ENCODE data around the gene FKBP1A.
"Not testable (repeated sequence)": the region's sequence is repeated elsewhere in the genome, so short reads cannot be mapped to it uniquely, and the experiment has no call there.

FKBP1A gene

GRCh38 chr20:1363522-1363921, 29.3 kb downstream of the FKBP1A start:
- no peak for DNase-seq (ENCODE audit: low read depth)

GRCh38 chr20:1362484-1362883, 30.4 kb downstream of the FKBP1A start:
- no peak for DNase-seq (ENCODE audit: low read depth)

GRCh38 chr20:1360094-1360846, 32.6 kb downstream of the FKBP1A start:
- no peak for DNase-seq (ENCODE audit: low read depth)

GRCh38 chr20:1357921-1358671, 34.8 kb downstream of the FKBP1A start:
- no peak for DNase-seq (ENCODE audit: low read depth)

- DNase-seq (ENCODE audit: low read depth), result no peak
These were observed 38.9 kb downstream of the FKBP1A start for GRCh38 chr20:1353956-1354355.

GRCh38 chr20:1346315-1346969, 46.4 kb downstream of the FKBP1A start:
- DNase-seq (ENCODE audit: low read depth), result no peak

GRCh38 chr20:1345756-1346093, 47.1 kb downstream of the FKBP1A start:
- no peak for DNase-seq (ENCODE audit: low read depth)

- no peak for DNase-seq (ENCODE audit: low read depth)
These were observed 47.7 kb downstream of the FKBP1A start for GRCh38 chr20:1345030-1345755.

GRCh38 chr20:1343446-1344124, 49.3 kb downstream of the FKBP1A start:
- DNase-seq (ENCODE audit: low read depth), result not testable (repeated sequence)

GRCh38 chr20:1341561-1342265, 51.1 kb downstream of the FKBP1A start:
- no peak for DNase-seq (ENCODE audit: low read depth)

GRCh38 chr20:1338801-1339200, 54.1 kb downstream of the FKBP1A start:
- DNase-seq (ENCODE audit: low read depth), result no peak

GRCh38 chr20:1338096-1338495, 54.8 kb downstream of the FKBP1A start:
- no peak for DNase-seq (ENCODE audit: low read depth)

- no peak for DNase-seq (ENCODE audit: low read depth)
These were observed 55.4 kb downstream of the FKBP1A start for GRCh38 chr20:1337441-1337840.

GRCh38 chr20:1336699-1337367, 56.0 kb downstream of the FKBP1A start:
- no peak for DNase-seq (ENCODE audit: low read depth)

GRCh38 chr20:1335961-1336698, 56.7 kb downstream of the FKBP1A start:
- no peak for DNase-seq (ENCODE audit: low read depth)

- DNase-seq (ENCODE audit: low read depth), result no peak
These were observed 58.1 kb downstream of the FKBP1A start for GRCh38 chr20:1334761-1335160.

GRCh38 chr20:1334370-1334731, 58.5 kb downstream of the FKBP1A start:
- no peak for DNase-seq (ENCODE audit: low read depth)

GRCh38 chr20:1333462-1334369, 59.1 kb downstream of the FKBP1A start:
- DNase-seq (ENCODE audit: low read depth), result no peak

- DNase-seq (ENCODE audit: low read depth), result no peak
These were observed 60.0 kb downstream of the FKBP1A start for GRCh38 chr20:1332749-1333300.
